Erythroblast (primary cell): ENCODE results near the gene PEAR1.

Source experiments
- GATA1 ChIP-seq: IDR thresholded peaks from 2 replicates; pipeline ENCODE4 v1.6.1; 2011; ENCODE audit warnings: low read depth, mild to moderate bottlenecking, control low read depth, low read length, moderate library complexity
- POLR2A ChIP-seq: IDR thresholded peaks from 2 replicates; pipeline ENCODE4 v1.6.1; 2011; ENCODE audit warnings: mild to moderate bottlenecking, low read length

DNA sequence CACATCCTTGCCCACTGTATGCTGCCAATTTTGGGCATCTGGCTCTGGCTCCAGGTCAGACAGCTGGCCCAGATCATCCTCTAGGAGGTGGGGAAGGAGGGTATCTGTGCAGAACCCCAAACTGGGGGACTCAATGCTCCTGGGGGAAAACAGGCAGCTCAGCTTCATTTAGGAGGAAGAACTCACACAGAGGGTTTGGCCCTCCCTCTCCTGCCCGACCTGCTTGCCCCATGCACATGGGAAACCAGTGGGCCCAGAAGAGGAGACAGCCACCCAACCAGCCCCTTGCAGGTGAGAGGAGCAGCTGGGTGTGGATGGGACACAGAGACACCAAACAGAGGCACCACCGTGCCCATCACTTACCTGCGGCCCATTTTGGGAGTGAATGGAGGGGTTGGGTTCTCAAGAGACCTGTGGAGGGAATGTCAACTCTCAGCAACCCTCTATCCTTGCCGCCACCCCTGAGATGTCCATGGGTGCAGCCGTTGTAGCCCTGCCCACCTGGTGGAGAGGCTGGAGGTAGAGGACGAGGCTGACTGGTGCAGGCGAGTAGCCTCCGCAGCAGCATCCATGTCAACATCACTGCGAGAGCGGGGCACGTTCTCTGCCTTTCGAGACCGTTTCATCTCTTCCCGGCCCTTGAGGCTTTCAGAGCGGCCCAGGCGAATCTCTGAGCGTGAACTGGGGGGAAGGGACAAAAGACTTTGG lies 54.5 kb downstream of the PEAR1 start:
- no peak for TF ChIP-seq POLR2A
- no peak for TF ChIP-seq GATA1
